ENCODE data around the gene CRYGN.

Gene CRYGN

DNA sequence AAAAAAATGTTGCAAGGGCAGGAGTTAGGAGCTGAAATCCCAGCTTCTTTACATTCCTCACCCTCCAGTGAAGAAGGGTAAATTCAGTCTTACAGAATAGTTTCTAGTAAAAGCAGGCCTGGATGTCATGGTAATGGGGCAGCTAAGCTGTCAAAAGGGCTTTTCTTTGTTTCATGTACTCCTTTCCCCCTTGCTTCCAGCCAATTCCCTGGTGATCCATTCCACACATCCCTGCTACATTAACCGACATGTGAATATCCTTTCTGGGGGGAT, 43.7 kb upstream of the CRYGN start:
- no peak overlapping the region for H3K4me3 ChIP-seq (ENCODE audit: control insufficient read depth, low read depth, low read length)
- TF ChIP-seq, protein P1, sequence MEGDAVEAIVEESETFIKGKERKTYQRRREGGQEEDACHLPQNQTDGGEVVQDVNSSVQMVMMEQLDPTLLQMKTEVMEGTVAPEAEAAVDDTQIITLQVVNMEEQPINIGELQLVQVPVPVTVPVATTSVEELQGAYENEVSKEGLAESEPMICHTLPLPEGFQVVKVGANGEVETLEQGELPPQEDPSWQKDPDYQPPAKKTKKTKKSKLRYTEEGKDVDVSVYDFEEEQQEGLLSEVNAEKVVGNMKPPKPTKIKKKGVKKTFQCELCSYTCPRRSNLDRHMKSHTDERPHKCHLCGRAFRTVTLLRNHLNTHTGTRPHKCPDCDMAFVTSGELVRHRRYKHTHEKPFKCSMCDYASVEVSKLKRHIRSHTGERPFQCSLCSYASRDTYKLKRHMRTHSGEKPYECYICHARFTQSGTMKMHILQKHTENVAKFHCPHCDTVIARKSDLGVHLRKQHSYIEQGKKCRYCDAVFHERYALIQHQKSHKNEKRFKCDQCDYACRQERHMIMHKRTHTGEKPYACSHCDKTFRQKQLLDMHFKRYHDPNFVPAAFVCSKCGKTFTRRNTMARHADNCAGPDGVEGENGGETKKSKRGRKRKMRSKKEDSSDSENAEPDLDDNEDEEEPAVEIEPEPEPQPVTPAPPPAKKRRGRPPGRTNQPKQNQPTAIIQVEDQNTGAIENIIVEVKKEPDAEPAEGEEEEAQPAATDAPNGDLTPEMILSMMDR (conservative IDR thresholded peaks at IDR 0.05; ENCODE audit: control insufficient read depth, insufficient read depth, low read depth, low read length) = no peak
- no peak for DNase-seq (ENCODE audit: low read depth)

DNA sequence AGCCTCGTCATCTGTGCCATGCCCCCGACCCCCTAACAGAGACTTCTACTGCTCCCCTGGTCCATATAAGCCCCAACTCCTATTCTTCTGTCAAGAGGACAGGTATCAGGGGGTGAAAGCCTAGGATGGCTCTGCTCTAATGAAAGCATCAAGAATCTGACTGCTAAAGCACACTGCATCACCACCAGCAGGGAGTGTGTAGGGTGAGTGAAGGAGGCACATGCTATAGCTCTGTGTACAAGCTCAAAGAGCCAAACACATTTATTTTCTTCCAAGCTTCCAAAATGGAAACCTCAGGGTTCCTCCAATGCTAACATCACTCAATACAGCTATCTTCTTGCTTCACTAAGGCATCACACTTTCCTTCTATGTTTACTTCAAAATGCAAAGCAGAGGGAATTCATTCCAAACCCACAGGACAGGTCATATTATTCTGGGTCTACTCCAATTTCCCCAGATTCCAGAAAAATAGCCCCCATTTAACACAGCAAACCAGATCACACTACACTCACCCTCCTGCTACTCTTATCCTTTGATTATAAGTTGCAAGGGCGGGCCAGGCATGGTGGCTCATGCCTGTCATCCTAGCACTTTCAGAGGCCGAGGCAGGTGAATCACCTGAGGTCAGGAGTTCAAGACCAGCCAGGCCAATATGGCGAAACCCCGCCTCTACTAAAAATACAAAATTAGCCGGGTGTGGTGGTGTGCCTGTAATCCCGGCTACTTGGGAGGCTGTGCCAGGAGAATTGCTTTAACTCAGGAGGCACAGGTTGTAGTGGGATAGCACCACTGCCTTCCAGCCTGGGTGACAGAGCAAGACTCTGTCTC, 43.2 kb upstream of the CRYGN start:
- TF ChIP-seq, protein P1 (conservative IDR thresholded peaks at IDR 0.05; ENCODE audit: control insufficient read depth, insufficient read depth, low read depth, low read length) = no peak
- H3K4me3 ChIP-seq (ENCODE audit: control insufficient read depth, low read depth, low read length) = no peak overlapping the region
- no peak for DNase-seq (ENCODE audit: low read depth)

DNA sequence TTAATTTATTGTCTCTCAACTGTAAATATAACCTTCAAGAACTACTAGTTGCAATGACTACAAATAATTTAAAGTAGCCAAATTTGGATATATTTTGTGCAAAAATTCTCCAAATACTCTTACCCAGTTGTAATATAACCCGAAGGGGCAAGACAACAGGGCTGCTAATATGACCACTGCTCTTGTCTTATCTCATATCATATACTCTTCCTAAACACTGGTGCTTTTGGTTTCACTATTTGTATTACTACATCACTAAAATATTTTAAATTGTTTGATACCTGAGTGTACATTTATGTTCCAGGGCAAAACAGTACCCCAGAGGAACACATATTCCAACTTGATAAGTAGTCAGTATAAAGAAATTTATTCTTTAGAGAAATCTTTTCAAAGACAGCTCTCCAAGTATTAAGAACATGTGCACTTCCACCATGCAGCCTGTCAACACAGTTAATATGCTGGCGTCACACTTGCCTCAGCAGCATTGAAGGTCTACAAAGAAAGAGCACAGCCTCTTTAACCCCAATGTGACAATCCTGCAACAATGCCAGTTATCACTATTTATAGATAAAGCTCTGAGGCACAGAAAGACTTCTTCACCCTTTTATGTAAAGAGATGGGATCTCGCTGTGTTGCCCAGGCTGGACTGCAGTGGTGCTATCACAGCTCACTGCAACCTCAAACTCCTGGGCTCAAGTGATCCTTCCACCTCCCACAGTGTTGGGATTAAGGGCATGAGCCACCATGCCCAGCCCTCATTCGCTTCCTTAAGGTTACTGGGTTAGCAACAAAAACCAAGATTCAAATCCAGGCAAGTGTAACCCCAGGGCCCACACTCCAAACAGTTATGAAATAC, 41.9 kb upstream of the CRYGN start:
- TF ChIP-seq, protein P1 (conservative IDR thresholded peaks at IDR 0.05; ENCODE audit: control insufficient read depth, insufficient read depth, low read depth, low read length) = no peak
- no peak overlapping the region for H3K4me3 ChIP-seq (ENCODE audit: control insufficient read depth, low read depth, low read length)
- no peak for DNase-seq (ENCODE audit: low read depth)

DNA sequence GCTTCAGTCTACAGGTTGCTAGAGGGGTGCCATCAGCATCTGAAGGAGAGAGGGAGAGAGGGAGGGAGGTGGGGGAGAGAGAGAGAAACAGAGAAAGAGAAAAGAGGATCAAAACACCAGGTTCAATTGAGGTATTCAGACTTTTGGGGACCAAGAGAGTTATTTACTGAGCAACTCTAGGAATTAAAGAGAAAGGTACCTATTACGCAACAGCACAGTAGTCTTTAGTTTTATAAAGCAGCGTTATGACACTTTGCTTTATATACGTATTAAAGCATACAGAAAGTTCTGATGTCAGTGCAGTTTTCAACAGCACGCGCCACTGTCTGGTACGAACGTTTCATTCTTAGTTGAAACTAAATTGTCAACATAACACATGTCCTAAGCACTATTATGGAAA, 37.9 kb upstream of the CRYGN start:
- TF ChIP-seq, protein P1 (conservative IDR thresholded peaks at IDR 0.05; ENCODE audit: control insufficient read depth, insufficient read depth, low read depth, low read length) = no peak
- no peak overlapping the region for H3K4me3 ChIP-seq (ENCODE audit: control insufficient read depth, low read depth, low read length)
- no peak for DNase-seq (ENCODE audit: low read depth)

DNA sequence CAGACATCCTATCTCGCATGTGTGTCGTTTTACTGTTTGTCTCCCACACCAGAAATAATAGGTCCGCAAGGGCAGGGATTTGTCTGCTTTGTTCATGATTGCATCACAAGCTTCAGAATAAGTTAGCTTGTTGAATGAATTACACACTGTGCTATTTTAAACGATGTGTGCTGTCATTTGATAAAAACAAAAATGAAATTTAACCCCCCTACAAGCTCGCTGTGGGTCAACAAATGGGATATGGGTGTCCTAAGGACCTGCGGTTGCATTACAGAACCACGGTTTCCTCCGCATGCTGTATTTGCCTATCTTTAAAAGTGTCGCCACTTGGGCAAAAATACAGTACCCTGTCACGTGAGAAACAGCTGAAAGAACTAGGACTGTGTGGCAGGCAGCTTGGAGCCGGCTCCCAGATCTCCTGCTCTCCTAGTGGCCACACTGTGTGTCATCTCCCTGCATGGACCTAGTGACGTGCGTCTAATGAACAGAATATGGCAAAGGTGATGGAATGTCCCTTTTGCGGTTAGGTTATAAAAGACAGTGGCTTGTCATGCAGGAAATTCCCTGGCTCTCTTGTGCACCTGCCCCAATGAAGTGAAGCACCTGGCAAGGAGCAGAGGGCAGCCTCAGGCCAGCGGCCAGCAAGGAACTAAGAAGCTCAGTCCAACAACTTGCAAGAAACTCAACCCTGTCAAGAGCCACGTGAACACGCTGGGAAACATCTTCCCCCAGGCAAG, 32.9 kb upstream of the CRYGN start:
- TF ChIP-seq, protein P1 (conservative IDR thresholded peaks at IDR 0.05; ENCODE audit: control insufficient read depth, insufficient read depth, low read depth, low read length) = no peak
- H3K4me3 ChIP-seq (ENCODE audit: control insufficient read depth, low read depth, low read length) = no peak overlapping the region
- no peak for DNase-seq (ENCODE audit: low read depth)

DNA sequence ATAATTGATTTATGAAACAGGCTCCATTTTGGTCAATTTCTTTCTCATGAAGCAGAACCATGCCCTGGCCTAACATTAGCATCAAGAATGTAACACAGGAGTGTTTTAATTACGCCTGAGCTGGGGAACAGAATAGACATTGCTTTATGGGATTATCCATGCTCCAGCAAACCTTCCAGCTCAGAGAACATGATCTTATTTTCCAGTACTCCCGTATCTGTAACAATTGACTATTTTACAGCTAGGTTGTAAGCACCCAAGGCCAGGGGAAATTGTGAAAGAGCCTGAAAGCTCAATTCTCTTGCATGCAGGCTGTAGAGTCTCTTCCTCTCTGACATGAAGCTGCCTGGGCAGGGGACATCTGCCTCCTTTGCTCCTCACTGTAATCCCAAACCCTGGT, 30.8 kb upstream of the CRYGN start:
- no peak overlapping the region for H3K4me3 ChIP-seq (ENCODE audit: control insufficient read depth, low read depth, low read length)
- TF ChIP-seq, protein P1 (conservative IDR thresholded peaks at IDR 0.05; ENCODE audit: control insufficient read depth, insufficient read depth, low read depth, low read length) = no peak
- DNase-seq (ENCODE audit: low read depth) = no peak
